ENCODE measurements around the gene SCAANT1. TPM values are rescaled to one million over a fixed set of nuclear protein-coding genes. Genes with fewer than 3 reads are reported as not detected.

Gene SCAANT1
- total and polyA plus RNA-seq, 3 donors from 2014 or later: 4.4 TPM; not detected in 2

DNA sequence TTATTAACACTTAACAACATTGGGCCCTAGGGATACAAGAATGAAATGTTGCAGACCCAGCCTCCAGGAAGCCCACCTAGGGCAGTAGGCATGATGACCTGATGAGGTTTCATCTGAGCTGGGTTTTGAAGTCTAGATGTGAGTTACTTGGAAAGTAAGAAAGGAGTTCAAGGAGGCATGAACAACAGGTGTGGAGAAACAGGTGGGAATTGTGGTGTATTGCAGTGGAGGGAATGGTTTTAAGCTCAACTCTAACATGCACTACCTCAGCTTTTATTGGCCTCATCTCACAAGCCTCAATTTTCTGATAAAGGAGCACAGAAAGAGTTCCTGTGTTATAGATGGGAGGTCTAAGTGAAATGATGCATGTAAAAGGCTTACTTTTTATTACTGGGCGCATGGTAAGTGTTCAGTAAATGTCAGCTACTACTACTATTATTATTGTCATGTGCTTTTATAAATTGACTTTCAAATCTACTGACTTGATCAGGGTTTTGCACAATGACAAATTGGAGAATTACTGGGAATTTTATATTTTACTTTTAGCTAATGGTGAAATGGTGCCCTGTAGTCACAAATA lies 19.3 kb downstream of the SCAANT1 start:
- DNase-seq: no peak
- Histone ChIP-seq H3K4me1 (peaks cover 6% of the 10 kb centered on the region), H3K9me3 (no peaks in the 10 kb centered on the region), H3K4me3 (no peak overlapping the region), H3K27me3 (no peaks in the 10 kb centered on the region), H3K27ac (no peak overlapping the region), H3K36me3 (ENCODE audit: low read depth, missing control alignments) (no peaks in the 10 kb centered on the region)
- TF ChIP-seq, protein P1, sequence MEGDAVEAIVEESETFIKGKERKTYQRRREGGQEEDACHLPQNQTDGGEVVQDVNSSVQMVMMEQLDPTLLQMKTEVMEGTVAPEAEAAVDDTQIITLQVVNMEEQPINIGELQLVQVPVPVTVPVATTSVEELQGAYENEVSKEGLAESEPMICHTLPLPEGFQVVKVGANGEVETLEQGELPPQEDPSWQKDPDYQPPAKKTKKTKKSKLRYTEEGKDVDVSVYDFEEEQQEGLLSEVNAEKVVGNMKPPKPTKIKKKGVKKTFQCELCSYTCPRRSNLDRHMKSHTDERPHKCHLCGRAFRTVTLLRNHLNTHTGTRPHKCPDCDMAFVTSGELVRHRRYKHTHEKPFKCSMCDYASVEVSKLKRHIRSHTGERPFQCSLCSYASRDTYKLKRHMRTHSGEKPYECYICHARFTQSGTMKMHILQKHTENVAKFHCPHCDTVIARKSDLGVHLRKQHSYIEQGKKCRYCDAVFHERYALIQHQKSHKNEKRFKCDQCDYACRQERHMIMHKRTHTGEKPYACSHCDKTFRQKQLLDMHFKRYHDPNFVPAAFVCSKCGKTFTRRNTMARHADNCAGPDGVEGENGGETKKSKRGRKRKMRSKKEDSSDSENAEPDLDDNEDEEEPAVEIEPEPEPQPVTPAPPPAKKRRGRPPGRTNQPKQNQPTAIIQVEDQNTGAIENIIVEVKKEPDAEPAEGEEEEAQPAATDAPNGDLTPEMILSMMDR (IDR thresholded peaks at IDR 0.05): no peak
- no peak for TF ChIP-seq POLR2A (IDR thresholded peaks at IDR 0.05)
- intact Hi-C loops (cut with DNase I; ENCODE audit: low total_unique reads): no loop called here
- WGBS, 2 donors: 96% methylated on average over 1 of the region's 1 CpG

DNA sequence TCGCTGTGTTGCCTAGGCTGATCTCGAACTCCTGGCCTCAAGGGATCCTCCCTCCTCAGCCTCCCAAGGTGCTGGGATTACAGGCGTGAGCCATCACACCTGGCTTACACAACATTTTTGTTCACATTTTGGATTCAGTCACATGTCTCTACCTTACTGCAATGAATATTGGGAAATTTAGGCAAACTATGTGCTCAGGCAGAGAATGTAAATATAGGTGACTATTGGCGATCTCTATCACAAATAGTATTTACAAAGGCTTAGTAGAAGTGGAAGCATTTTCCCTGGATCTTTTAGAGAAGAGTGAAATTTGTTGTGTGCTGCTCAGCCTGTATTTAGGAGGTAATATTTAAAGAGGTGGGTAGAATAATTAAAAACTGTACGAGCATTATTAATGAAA lies 20.7 kb downstream of the SCAANT1 start:
- H3K27me3 ChIP-seq: no peaks in the 10 kb centered on the region
- DNase-seq: no peak
- TF ChIP-seq, protein P1 (IDR thresholded peaks at IDR 0.05): no peak
- TF ChIP-seq POLR2A (IDR thresholded peaks at IDR 0.05): no peak
- H3K4me1 ChIP-seq: peaks cover 11% of the 10 kb centered on the region
- H3K27ac ChIP-seq: no peak overlapping the region
- H3K9me3 ChIP-seq: no peaks in the 10 kb centered on the region
- WGBS, 2 donors: 91 to 96% methylated on average over 5 of the region's 5 CpGs
- H3K36me3 ChIP-seq (ENCODE audit: low read depth, missing control alignments): no peaks in the 10 kb centered on the region
- H3K4me3 ChIP-seq: no peak overlapping the region
- intact Hi-C loops (cut with DNase I; ENCODE audit: low total_unique reads): no loop called here

DNA sequence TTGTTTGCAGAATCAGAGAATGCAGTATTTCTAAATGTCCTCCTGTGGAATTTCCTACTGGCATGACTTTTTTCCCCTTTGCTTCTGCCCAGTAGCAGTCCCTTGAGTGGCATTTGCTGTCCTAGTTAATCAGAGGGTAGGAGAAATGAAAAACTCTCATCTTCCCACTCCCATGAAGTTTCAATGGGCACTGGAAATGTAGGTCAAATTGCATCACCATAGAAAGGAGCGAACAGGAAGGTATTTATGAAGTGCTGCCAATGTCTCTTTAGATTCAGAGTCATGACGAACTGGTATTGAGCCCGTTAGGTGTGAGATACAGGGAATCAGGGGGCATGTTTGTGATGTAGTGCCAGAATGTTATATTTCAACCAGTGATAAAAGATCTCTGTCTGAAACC lies 25.3 kb downstream of the SCAANT1 start:
- 63 to 68% methylated on average over 3 of the region's 3 CpGs for WGBS, 2 donors

DNA sequence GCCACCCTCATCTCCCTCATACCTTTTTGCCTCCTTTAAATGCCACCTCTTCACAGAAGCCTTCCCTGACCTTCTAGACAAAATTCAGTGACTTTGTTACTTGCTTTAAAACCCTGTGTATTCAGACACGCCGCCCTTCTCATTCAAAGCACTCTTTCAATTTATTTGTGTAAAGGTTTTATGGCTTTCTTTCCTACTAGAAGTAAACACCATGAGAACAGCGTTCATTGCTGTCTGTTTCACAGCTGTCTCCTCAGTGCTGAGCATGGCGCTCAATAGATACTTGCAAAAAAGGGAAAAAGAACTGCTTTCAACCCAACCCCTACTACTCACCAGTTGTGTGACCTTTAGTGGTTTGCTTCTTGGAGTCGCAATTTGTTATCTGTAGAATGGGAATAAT lies 31.5 kb downstream of the SCAANT1 start:
- intact Hi-C loops (cut with DNase I; ENCODE audit: low total_unique reads): no loop called here
- Histone ChIP-seq H3K36me3 (ENCODE audit: low read depth, missing control alignments) (no peaks in the 10 kb centered on the region), H3K9me3 (no peaks in the 10 kb centered on the region), H3K4me3 (no peak overlapping the region), H3K27me3 (no peaks in the 10 kb centered on the region), H3K27ac (no peak overlapping the region), H3K4me1 (no peaks in the 10 kb centered on the region)
- TF ChIP-seq POLR2A (IDR thresholded peaks at IDR 0.05): no peak
- TF ChIP-seq, protein P1 (IDR thresholded peaks at IDR 0.05): no peak
- no peak for DNase-seq
- 89% methylated on average over 5 of the region's 5 CpGs for WGBS, 2 donors

More for the DNA sequence above, 25.3 kb downstream of the SCAANT1 start:
- Histone ChIP-seq H3K27ac (no peak overlapping the region), H3K4me3 (no peak overlapping the region), H3K9me3 (no peaks in the 10 kb centered on the region), H3K36me3 (ENCODE audit: low read depth, missing control alignments) (no peaks in the 10 kb centered on the region), H3K4me1 (peaks cover 6% of the 10 kb centered on the region), H3K27me3 (no peaks in the 10 kb centered on the region)
- TF ChIP-seq POLR2A (IDR thresholded peaks at IDR 0.05): no peak
- TF ChIP-seq, protein P1 (IDR thresholded peaks at IDR 0.05): no peak
- intact Hi-C loops (cut with DNase I; ENCODE audit: low total_unique reads): no loop called here
- DNase-seq: no peak

DNA sequence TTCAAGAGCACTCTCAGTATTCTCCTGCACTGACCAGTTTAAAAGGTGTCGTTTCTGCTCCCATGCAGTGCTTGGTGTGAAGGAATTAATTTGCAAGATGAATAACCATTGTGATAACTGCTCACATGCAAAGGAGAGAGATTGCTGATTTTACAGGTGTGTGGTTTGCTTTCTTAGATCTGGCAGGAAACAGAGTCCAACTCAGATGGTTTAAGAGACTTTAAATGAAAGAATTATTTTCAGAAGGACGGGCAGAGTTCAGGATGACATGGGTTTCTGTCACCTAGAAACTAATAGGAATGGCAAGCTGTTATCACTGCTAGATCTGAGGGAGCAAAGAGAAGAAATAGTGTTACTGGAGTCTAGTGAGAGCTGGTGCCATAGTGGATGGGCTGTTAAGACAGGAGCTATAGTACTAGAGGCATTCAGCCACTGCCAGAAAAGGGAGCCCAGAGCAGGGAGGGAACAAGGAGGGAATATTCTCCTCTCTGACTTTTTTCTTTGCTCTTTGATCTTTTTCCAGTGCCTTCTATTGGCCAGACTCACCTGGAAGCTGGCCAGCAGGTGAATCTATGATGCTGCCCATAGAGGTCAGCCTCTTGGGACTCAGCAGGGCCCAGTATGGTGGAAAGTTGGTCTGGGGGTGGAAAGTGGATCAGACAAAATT lies 33.7 kb downstream of the SCAANT1 start:
- no peak for TF ChIP-seq POLR2A (IDR thresholded peaks at IDR 0.05)
- TF ChIP-seq, protein P1 (IDR thresholded peaks at IDR 0.05): no peak
- intact Hi-C loops (cut with DNase I; ENCODE audit: low total_unique reads): no loop called here
- H3K9me3 ChIP-seq: no peaks in the 10 kb centered on the region
- no peaks in the 10 kb centered on the region for H3K27me3 ChIP-seq
- H3K4me3 ChIP-seq: no peak overlapping the region
- H3K4me1 ChIP-seq: no peaks in the 10 kb centered on the region
- DNase-seq: no peak
- H3K27ac ChIP-seq: no peak overlapping the region
- no peaks in the 10 kb centered on the region for H3K36me3 ChIP-seq (ENCODE audit: low read depth, missing control alignments)
- 95 to 100% methylated on average over 2 of the region's 2 CpGs for WGBS, 2 donors
